ENCODE data around the gene FSIP1.

Gene FSIP1

GRCh38 chr15:39631357-39631756 is 151.3 kb downstream of the FSIP1 start:
- no peaks in the 10 kb centered on the region for H3K9me3 ChIP-seq (ENCODE audit: control insufficient read depth in 2 of 2, low read length in 2 of 2)
- H3K27me3 ChIP-seq (ENCODE audit: control insufficient read depth in 1 of 2, insufficient read depth in 2 of 2, low read length in 2 of 2) = no peaks in the 10 kb centered on the region
- peaks cover 10% of the 10 kb centered on the region for H3K4me1 ChIP-seq (ENCODE audit: control insufficient read depth, insufficient read depth, low read length)
- no peak overlapping the region for H3K9ac ChIP-seq (ENCODE audit: low read length in 2 of 2)
- H3K4me3 ChIP-seq (ENCODE audit: low read length in 2 of 2) = no peak overlapping the region
- no peak overlapping the region for H3K27ac ChIP-seq (ENCODE audit: low read length)
- H3K36me3 ChIP-seq (ENCODE audit: control insufficient read depth in 2 of 2, insufficient read depth in 2 of 2, low read length in 2 of 2) = no peaks in the 10 kb centered on the region

- Histone ChIP-seq H3K4me1 (ENCODE audit: control insufficient read depth, insufficient read depth, low read length) (peaks cover 14% of the 10 kb centered on the region), H3K9me3 (ENCODE audit: control insufficient read depth in 2 of 2, low read length in 2 of 2) (no peaks in the 10 kb centered on the region), H3K27ac (ENCODE audit: low read length) (no peak overlapping the region), H3K27me3 (ENCODE audit: control insufficient read depth in 1 of 2, insufficient read depth in 2 of 2, low read length in 2 of 2) (no peaks in the 10 kb centered on the region), H3K9ac (ENCODE audit: low read length in 2 of 2) (no peak overlapping the region), H3K36me3 (ENCODE audit: control insufficient read depth in 2 of 2, insufficient read depth in 2 of 2, low read length in 2 of 2) (no peaks in the 10 kb centered on the region), H3K4me3 (ENCODE audit: low read length in 2 of 2) (no peak overlapping the region)
These were observed 152.7 kb downstream of the FSIP1 start for GRCh38 chr15:39629906-39630305.

DNA sequence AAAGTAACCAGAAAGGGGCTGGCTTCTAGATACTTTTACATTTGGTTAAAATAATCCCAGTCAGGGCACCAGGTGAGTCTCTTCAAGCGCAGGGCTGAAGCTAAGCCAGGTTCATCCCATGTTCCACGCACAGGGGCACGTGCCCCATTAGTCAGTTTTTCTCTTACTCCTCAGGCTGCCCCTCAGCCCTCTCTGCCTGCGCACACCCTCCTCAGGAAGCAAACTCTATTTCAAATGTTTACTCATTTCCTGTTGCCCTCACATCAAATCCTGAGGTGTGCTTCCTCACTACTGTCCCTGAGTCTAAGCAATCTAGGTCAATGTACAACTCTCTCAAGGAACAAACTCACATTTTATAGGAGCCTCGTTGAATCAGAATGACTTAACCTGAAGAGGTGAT is 153.3 kb downstream of the FSIP1 start:
- H3K9me3 ChIP-seq (ENCODE audit: control insufficient read depth in 2 of 2, low read length in 2 of 2) = no peaks in the 10 kb centered on the region
- peaks cover 18% of the 10 kb centered on the region for H3K4me1 ChIP-seq (ENCODE audit: control insufficient read depth, insufficient read depth, low read length)
- no peaks in the 10 kb centered on the region for H3K36me3 ChIP-seq (ENCODE audit: control insufficient read depth in 2 of 2, insufficient read depth in 2 of 2, low read length in 2 of 2)
- no peak overlapping the region for H3K9ac ChIP-seq (ENCODE audit: low read length in 2 of 2)
- no peak overlapping the region for H3K27ac ChIP-seq (ENCODE audit: low read length)
- no peak overlapping the region for H3K4me3 ChIP-seq (ENCODE audit: low read length in 2 of 2)
- H3K27me3 ChIP-seq (ENCODE audit: control insufficient read depth in 1 of 2, insufficient read depth in 2 of 2, low read length in 2 of 2) = no peaks in the 10 kb centered on the region

- Histone ChIP-seq H3K27me3 (ENCODE audit: control insufficient read depth in 1 of 2, insufficient read depth in 2 of 2, low read length in 2 of 2) (no peaks in the 10 kb centered on the region), H3K9ac (ENCODE audit: low read length in 2 of 2) (no peak overlapping the region), H3K4me1 (ENCODE audit: control insufficient read depth, insufficient read depth, low read length) (peaks cover 18% of the 10 kb centered on the region), H3K9me3 (ENCODE audit: control insufficient read depth in 2 of 2, low read length in 2 of 2) (no peaks in the 10 kb centered on the region), H3K27ac (ENCODE audit: low read length) (no peak overlapping the region), H3K36me3 (ENCODE audit: control insufficient read depth in 2 of 2, insufficient read depth in 2 of 2, low read length in 2 of 2) (no peaks in the 10 kb centered on the region), H3K4me3 (ENCODE audit: low read length in 2 of 2) (no peak overlapping the region)
These were observed 153.9 kb downstream of the FSIP1 start for GRCh38 chr15:39628546-39629257.

DNA sequence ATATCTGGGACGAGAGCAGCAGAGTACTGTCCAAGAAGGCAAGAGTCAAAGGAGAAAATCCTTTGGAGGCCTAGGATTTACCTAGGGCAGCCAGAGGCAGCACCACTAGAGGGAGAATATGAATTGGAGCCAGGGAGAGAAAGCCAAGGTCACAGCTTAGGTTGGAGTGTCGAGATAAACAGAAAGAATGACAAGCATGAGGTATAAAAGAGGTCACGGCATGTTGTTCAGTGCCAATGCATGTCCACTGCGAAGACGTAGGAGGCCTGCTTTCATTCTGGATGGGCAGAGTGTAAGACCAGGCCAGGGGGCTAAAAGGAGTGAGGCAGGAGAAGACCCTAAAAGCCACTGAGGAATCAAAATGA is 154.5 kb downstream of the FSIP1 start:
- Histone ChIP-seq H3K27ac (ENCODE audit: low read length) (no peak overlapping the region), H3K4me3 (ENCODE audit: low read length in 2 of 2) (no peak overlapping the region), H3K4me1 (ENCODE audit: control insufficient read depth, insufficient read depth, low read length) (peaks cover 18% of the 10 kb centered on the region), H3K9ac (ENCODE audit: low read length in 2 of 2) (no peak overlapping the region), H3K36me3 (ENCODE audit: control insufficient read depth in 2 of 2, insufficient read depth in 2 of 2, low read length in 2 of 2) (no peaks in the 10 kb centered on the region), H3K27me3 (ENCODE audit: control insufficient read depth in 1 of 2, insufficient read depth in 2 of 2, low read length in 2 of 2) (no peaks in the 10 kb centered on the region), H3K9me3 (ENCODE audit: control insufficient read depth in 2 of 2, low read length in 2 of 2) (no peaks in the 10 kb centered on the region)

- H3K4me1 ChIP-seq (ENCODE audit: control insufficient read depth, insufficient read depth, low read length) = peaks cover 18% of the 10 kb centered on the region
- no peak overlapping the region for H3K4me3 ChIP-seq (ENCODE audit: low read length in 2 of 2)
- H3K27ac ChIP-seq (ENCODE audit: low read length) = no peak overlapping the region
- H3K27me3 ChIP-seq (ENCODE audit: control insufficient read depth in 1 of 2, insufficient read depth in 2 of 2, low read length in 2 of 2) = no peaks in the 10 kb centered on the region
- no peaks in the 10 kb centered on the region for H3K36me3 ChIP-seq (ENCODE audit: control insufficient read depth in 2 of 2, insufficient read depth in 2 of 2, low read length in 2 of 2)
- no peak overlapping the region for H3K9ac ChIP-seq (ENCODE audit: low read length in 2 of 2)
- no peaks in the 10 kb centered on the region for H3K9me3 ChIP-seq (ENCODE audit: control insufficient read depth in 2 of 2, low read length in 2 of 2)
These were observed 155.0 kb downstream of the FSIP1 start for GRCh38 chr15:39627451-39628143.

GRCh38 chr15:39625856-39626255 is 156.8 kb downstream of the FSIP1 start:
- H3K27ac ChIP-seq (ENCODE audit: low read length) = no peak overlapping the region

GRCh38 chr15:39625451-39625850 is 157.2 kb downstream of the FSIP1 start:
- Histone ChIP-seq H3K27ac (ENCODE audit: low read length) (no peak overlapping the region), H3K36me3 (ENCODE audit: control insufficient read depth in 2 of 2, insufficient read depth in 2 of 2, low read length in 2 of 2) (no peaks in the 10 kb centered on the region), H3K4me3 (ENCODE audit: low read length in 2 of 2) (no peak overlapping the region), H3K9me3 (ENCODE audit: control insufficient read depth in 2 of 2, low read length in 2 of 2) (no peaks in the 10 kb centered on the region), H3K9ac (ENCODE audit: low read length in 2 of 2) (no peak overlapping the region), H3K27me3 (ENCODE audit: control insufficient read depth in 1 of 2, insufficient read depth in 2 of 2, low read length in 2 of 2) (no peaks in the 10 kb centered on the region), H3K4me1 (ENCODE audit: control insufficient read depth, insufficient read depth, low read length) (peaks cover 18% of the 10 kb centered on the region)

More at GRCh38 chr15:39625856-39626255, 156.8 kb downstream of the FSIP1 start:
- Histone ChIP-seq H3K9me3 (ENCODE audit: control insufficient read depth in 2 of 2, low read length in 2 of 2) (no peaks in the 10 kb centered on the region), H3K27me3 (ENCODE audit: control insufficient read depth in 1 of 2, insufficient read depth in 2 of 2, low read length in 2 of 2) (no peaks in the 10 kb centered on the region), H3K36me3 (ENCODE audit: control insufficient read depth in 2 of 2, insufficient read depth in 2 of 2, low read length in 2 of 2) (no peaks in the 10 kb centered on the region), H3K4me3 (ENCODE audit: low read length in 2 of 2) (no peak overlapping the region), H3K9ac (ENCODE audit: low read length in 2 of 2) (no peak overlapping the region), H3K4me1 (ENCODE audit: control insufficient read depth, insufficient read depth, low read length) (peaks cover 18% of the 10 kb centered on the region)

GRCh38 chr15:39624806-39625205 is 157.8 kb downstream of the FSIP1 start:
- Histone ChIP-seq H3K36me3 (ENCODE audit: control insufficient read depth in 2 of 2, insufficient read depth in 2 of 2, low read length in 2 of 2) (no peaks in the 10 kb centered on the region), H3K9me3 (ENCODE audit: control insufficient read depth in 2 of 2, low read length in 2 of 2) (no peaks in the 10 kb centered on the region), H3K4me3 (ENCODE audit: low read length in 2 of 2) (no peak overlapping the region), H3K27ac (ENCODE audit: low read length) (no peak overlapping the region), H3K9ac (ENCODE audit: low read length in 2 of 2) (no peak overlapping the region), H3K27me3 (ENCODE audit: control insufficient read depth in 1 of 2, insufficient read depth in 2 of 2, low read length in 2 of 2) (no peaks in the 10 kb centered on the region), H3K4me1 (ENCODE audit: control insufficient read depth, insufficient read depth, low read length) (peaks cover 18% of the 10 kb centered on the region)

DNA sequence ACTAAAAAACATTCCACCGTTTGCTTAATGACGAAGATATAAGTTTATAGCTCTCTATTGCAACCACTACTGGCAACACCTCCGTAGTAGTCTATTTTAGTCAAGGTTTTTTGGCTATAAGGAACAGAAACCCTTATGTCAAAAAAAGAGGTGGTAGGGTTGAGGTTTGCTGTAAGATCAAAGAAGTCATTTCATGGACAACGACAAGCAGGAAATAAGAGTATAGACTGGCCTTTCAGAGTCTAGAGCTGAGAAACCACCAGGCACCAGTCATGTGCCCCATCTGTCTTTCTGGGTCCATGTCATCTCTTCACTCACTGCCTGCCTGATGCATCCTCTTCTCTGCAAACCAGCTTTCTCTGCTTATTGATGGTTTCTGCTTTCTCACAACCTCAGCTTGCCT is 159.1 kb downstream of the FSIP1 start:
- Histone ChIP-seq H3K27ac (ENCODE audit: low read length) (no peak overlapping the region), H3K36me3 (ENCODE audit: control insufficient read depth in 2 of 2, insufficient read depth in 2 of 2, low read length in 2 of 2) (no peaks in the 10 kb centered on the region), H3K4me1 (ENCODE audit: control insufficient read depth, insufficient read depth, low read length) (peaks cover 13% of the 10 kb centered on the region), H3K9ac (ENCODE audit: low read length in 2 of 2) (no peak overlapping the region), H3K27me3 (ENCODE audit: control insufficient read depth in 1 of 2, insufficient read depth in 2 of 2, low read length in 2 of 2) (no peaks in the 10 kb centered on the region), H3K9me3 (ENCODE audit: control insufficient read depth in 2 of 2, low read length in 2 of 2) (no peaks in the 10 kb centered on the region), H3K4me3 (ENCODE audit: low read length in 2 of 2) (no peak overlapping the region)

Data from stomach smooth muscle (tissue), 2 donors.